ENCODE measurements around the gene MRPS35. TPM values are rescaled to one million over a fixed set of nuclear protein-coding genes. Genes with fewer than 3 reads are reported as not detected.

The MRPS35 gene
- total and polyA plus RNA-seq, 2 donors from 2014 or later: 40.1 to 97.8 TPM

- Histone ChIP-seq H3K4me1 (ENCODE audit: control insufficient read depth in 2 of 3, insufficient read depth in 2 of 3, low read depth in 1 of 3, low read length in 3 of 3) (no peaks in the 10 kb centered on the region), H3K27me3 (ENCODE audit: control insufficient read depth, insufficient read depth, low read length) (no peaks in the 10 kb centered on the region), H3K4me3 (ENCODE audit: low read length in 3 of 3) (no peak overlapping the region), H3K36me3 (ENCODE audit: control insufficient read depth in 2 of 3, insufficient read depth in 3 of 3, low read length in 3 of 3) (peaks cover 3 to 21% (median 15%) of the 10 kb centered on the region in 3 donors), H3K27ac (ENCODE audit: low read depth in 2 of 2, low read length in 2 of 2) (no peak overlapping the region), H3K9me3 (ENCODE audit: control insufficient read depth in 2 of 3, insufficient read depth in 1 of 3, low read length in 3 of 3) (no peaks in the 10 kb centered on the region), H3K9ac (ENCODE audit: low read length in 3 of 3) (no peak overlapping the region)
- FAIRE-seq (no peak), DNase-seq (peak in 1 of 5 donors; percentile 39)
- intact Hi-C loops (cut with DNase I): no loop called here
- TF ChIP-seq, protein P1, sequence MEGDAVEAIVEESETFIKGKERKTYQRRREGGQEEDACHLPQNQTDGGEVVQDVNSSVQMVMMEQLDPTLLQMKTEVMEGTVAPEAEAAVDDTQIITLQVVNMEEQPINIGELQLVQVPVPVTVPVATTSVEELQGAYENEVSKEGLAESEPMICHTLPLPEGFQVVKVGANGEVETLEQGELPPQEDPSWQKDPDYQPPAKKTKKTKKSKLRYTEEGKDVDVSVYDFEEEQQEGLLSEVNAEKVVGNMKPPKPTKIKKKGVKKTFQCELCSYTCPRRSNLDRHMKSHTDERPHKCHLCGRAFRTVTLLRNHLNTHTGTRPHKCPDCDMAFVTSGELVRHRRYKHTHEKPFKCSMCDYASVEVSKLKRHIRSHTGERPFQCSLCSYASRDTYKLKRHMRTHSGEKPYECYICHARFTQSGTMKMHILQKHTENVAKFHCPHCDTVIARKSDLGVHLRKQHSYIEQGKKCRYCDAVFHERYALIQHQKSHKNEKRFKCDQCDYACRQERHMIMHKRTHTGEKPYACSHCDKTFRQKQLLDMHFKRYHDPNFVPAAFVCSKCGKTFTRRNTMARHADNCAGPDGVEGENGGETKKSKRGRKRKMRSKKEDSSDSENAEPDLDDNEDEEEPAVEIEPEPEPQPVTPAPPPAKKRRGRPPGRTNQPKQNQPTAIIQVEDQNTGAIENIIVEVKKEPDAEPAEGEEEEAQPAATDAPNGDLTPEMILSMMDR (IDR thresholded peaks at IDR 0.05; ENCODE audit: borderline replicate concordance, extremely low read depth, insufficient read depth): no peak
Measured at GRCh38 chr12:27797301-27798025, 86.8 kb downstream of the MRPS35 start.

- H3K9me3 ChIP-seq (ENCODE audit: control insufficient read depth in 2 of 3, insufficient read depth in 1 of 3, low read length in 3 of 3): no peaks in the 10 kb centered on the region
- peaks cover 3 to 12% (median 5%) of the 10 kb centered on the region in 3 donors for H3K36me3 ChIP-seq (ENCODE audit: control insufficient read depth in 2 of 3, insufficient read depth in 3 of 3, low read length in 3 of 3)
- FAIRE-seq (no peak), DNase-seq (no peak)
- no peaks in the 10 kb centered on the region for H3K27me3 ChIP-seq (ENCODE audit: control insufficient read depth, insufficient read depth, low read length)
- no peak overlapping the region for H3K4me3 ChIP-seq (ENCODE audit: low read length in 3 of 3)
- TF ChIP-seq, protein P1 (IDR thresholded peaks at IDR 0.05; ENCODE audit: borderline replicate concordance, extremely low read depth, insufficient read depth): no peak
- H3K27ac ChIP-seq (ENCODE audit: low read depth in 2 of 2, low read length in 2 of 2): no peak overlapping the region
- intact Hi-C loops (cut with DNase I): no loop called here
- no peaks in the 10 kb centered on the region for H3K4me1 ChIP-seq (ENCODE audit: control insufficient read depth in 2 of 3, insufficient read depth in 2 of 3, low read depth in 1 of 3, low read length in 3 of 3)
- no peak overlapping the region for H3K9ac ChIP-seq (ENCODE audit: low read length in 3 of 3)
Measured at GRCh38 chr12:27800819-27801218, 90.2 kb downstream of the MRPS35 start.

DNA sequence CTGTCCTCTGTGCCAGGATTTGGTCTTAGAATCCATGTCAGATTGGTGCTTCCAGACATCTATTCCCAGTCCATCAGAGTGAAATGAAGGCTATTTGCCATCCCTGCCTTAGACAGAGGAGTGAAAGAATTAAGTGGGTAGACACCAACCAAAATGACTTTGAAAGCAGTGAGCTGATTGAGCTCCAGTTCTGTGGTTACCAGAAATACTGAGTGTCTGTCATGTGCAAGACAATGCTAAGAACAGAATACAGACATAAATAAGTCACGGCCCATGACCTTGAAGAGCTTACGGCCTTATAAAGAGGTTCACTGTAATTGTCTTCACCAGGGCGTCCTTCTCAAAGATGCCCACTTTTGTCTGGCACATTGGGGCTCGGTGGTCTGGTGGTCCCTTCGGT, 91.0 kb downstream of the MRPS35 start:
- intact Hi-C loops (cut with DNase I): no loop called here
- Histone ChIP-seq H3K27ac (ENCODE audit: low read depth in 2 of 2, low read length in 2 of 2) (no peak overlapping the region), H3K9me3 (ENCODE audit: control insufficient read depth in 2 of 3, insufficient read depth in 1 of 3, low read length in 3 of 3) (no peaks in the 10 kb centered on the region), H3K27me3 (ENCODE audit: control insufficient read depth, insufficient read depth, low read length) (no peaks in the 10 kb centered on the region), H3K4me3 (ENCODE audit: low read length in 3 of 3) (no peak overlapping the region), H3K9ac (ENCODE audit: low read length in 3 of 3) (no peak overlapping the region), H3K36me3 (ENCODE audit: control insufficient read depth in 2 of 3, insufficient read depth in 3 of 3, low read length in 3 of 3) (peaks cover 3 to 12% (median 5%) of the 10 kb centered on the region in 3 donors), H3K4me1 (ENCODE audit: control insufficient read depth in 2 of 3, insufficient read depth in 2 of 3, low read depth in 1 of 3, low read length in 3 of 3) (no peaks in the 10 kb centered on the region)
- TF ChIP-seq, protein P1 (IDR thresholded peaks at IDR 0.05; ENCODE audit: borderline replicate concordance, extremely low read depth, insufficient read depth): no peak
- no peak for FAIRE-seq
- no peak for DNase-seq

All from kidney (tissue), 14 donors.